Neural progenitor cell (in vitro differentiated cells): ENCODE measurements around the gene OR11L1. TPM values are rescaled to one million over a fixed set of nuclear protein-coding genes. Genes with fewer than 3 reads are reported as not detected.

Source experiments
- DNase-seq: peaks from one replicate; pipeline ENCODE4 v3.0.0-alpha.2; 2016; ENCODE audit warnings: low spot score
- H2AFZ ChIP-seq: fragments of 200-600 bp; sonication (generic); replicated peaks from 2 replicates; pipeline ENCODE4 v1.6.1; 2016; ENCODE audit warnings: antibody characterized with exemption
- H3F3A ChIP-seq: fragments of 200-600 bp; sonication (generic); 2 replicates; pipeline ENCODE4 v1.6.1; 2016; ENCODE audit warnings: antibody characterized with exemption, low read depth
- H3K27ac ChIP-seq: fragments of 200-600 bp; sonication (generic); 2 replicates; pipeline ENCODE4 v1.5.1; 2016; ENCODE audit warnings: mild to moderate bottlenecking
- H3K27me3 ChIP-seq: fragments of 200-600 bp; sonication (generic); 2 replicates; pipeline ENCODE4 v1.6.1; 2016; ENCODE audit warnings: mild to moderate bottlenecking, moderate library complexity
- H3K36me3 ChIP-seq: fragments of 200-600 bp; sonication (generic); 2 replicates; pipeline ENCODE4 v1.5.1; 2016
- H3K4me1 ChIP-seq: fragments of 200-600 bp; sonication (generic); 2 replicates; pipeline ENCODE4 v1.6.1; 2016; ENCODE audit warnings: mixed run types
- H3K4me2 ChIP-seq: fragments of 200-600 bp; sonication (generic); 2 replicates; pipeline ENCODE4 v1.6.1; 2016
- H3K4me3 ChIP-seq: fragments of 200-600 bp; sonication (generic); 2 replicates; pipeline ENCODE4 v1.5.1; 2016
- H3K79me2 ChIP-seq: fragments of 200-600 bp; sonication (generic); 2 replicates; pipeline ENCODE4 v1.6.1; 2016; ENCODE audit warnings: low read depth
- H3K9ac ChIP-seq: fragments of 200-600 bp; sonication (generic); 2 replicates; pipeline ENCODE4 v1.6.1; 2016
- H3K9me3 ChIP-seq: fragments of 200-600 bp; sonication (generic); 2 replicates; pipeline ENCODE4 v1.5.1; 2016; ENCODE audit warnings: low read depth
- H4K20me1 ChIP-seq: fragments of 200-600 bp; sonication (generic); 2 replicates; pipeline ENCODE4 v1.6.1; 2016; ENCODE audit warnings: low read depth
- H3K27ac Mint-ChIP-seq: 3 replicates; pipeline ENCODE4 v1.8.0; 2021; ENCODE audit warnings: mixed read lengths
- H3K27me3 Mint-ChIP-seq: 2 replicates; pipeline ENCODE4 v1.8.0; 2022; ENCODE audit warnings: low read depth, mild to moderate bottlenecking, inconsistent platforms, moderate library complexity, mixed read lengths; ENCODE audit not compliant: insufficient read depth
- H3K36me3 Mint-ChIP-seq: 3 replicates; pipeline ENCODE4 v1.8.0; 2021; ENCODE audit warnings: mixed read lengths
- H3K4me1 Mint-ChIP-seq: 3 replicates; pipeline ENCODE4 v1.8.0; 2021; ENCODE audit warnings: mixed read lengths
- H3K4me3 Mint-ChIP-seq: 3 replicates; pipeline ENCODE4 v1.8.0; 2021; ENCODE audit warnings: mild to moderate bottlenecking, moderate library complexity, mixed read lengths
- H3K9me3 Mint-ChIP-seq: 3 replicates; pipeline ENCODE4 v1.8.0; 2020; ENCODE audit warnings: mixed read lengths
- CTCF ChIP-seq: fragments of 200-600 bp; sonication (generic); IDR thresholded peaks from 2 replicates; pipeline ENCODE4 v1.5.1; 2017; ENCODE audit warnings: antibody characterized with exemption, mild to moderate bottlenecking
- EZH2 ChIP-seq: fragments of 200-600 bp; sonication (generic); IDR thresholded peaks from 2 replicates; pipeline ENCODE4 v1.6.1; 2017; ENCODE audit warnings: antibody characterized with exemption, mild to moderate bottlenecking, moderate library complexity
- EZH2phosphoT487 ChIP-seq: fragments of 200-600 bp; sonication (generic); IDR thresholded peaks from 2 replicates; pipeline ENCODE4 v1.6.1; 2017; ENCODE audit warnings: antibody characterized with exemption
- total RNA-seq: library from RNA; depleted of rRNA; stranded (reverse); fragments of >200 nt; gene quantifications from 2 replicates; pipeline ENCODE4 v1.2.3, GENCODE V29; 2015; ENCODE audit warnings: low replicate concordance

OR11L1 gene
- total RNA-seq, 1 donor from 2014 or later = not detected

DNA sequence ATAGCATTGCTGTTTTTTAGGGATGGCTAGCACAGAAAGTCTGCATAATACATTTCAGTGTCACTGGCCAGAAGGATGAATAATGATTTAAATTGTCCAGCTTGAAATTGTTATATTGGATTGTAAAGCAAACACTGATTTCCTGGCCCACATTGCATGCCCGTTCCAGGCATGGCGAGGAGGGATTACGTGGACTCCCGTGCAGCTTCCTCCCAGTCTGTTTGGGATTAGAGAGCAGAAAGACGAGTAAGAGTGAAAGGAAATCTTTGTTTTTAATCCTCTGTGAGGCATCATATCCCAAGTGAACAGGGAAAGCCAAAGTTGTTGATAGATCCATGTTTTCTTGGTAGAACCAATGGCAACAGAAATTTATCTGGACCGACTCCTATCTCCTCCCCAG is 23.7 kb upstream of the OR11L1 start:
- H3K9me3 Mint-ChIP-seq = peaks cover 14% of the 10 kb centered on the region
- H3K9me3 ChIP-seq = peaks cover 21% of the 10 kb centered on the region

DNA sequence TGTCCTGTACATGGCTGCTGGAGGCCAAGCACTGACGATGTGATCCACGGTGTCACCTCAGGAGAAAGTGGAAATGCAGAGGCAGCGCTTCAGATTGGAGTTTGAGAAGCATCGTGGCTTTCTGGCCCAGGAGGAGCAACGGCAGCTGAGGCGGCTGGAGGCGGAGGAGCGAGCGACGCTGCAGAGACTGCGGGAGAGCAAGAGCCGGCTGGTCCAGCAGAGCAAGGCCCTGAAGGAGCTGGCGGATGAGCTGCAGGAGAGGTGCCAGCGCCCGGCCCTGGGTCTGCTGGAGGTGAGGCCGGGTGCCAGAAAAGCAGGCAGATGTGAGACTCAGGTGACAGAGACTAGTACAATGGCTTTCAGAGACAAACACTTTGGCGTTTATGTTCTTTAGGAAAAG is 22.9 kb upstream of the OR11L1 start:
- peaks cover 3% of the 10 kb centered on the region for H3K27me3 Mint-ChIP-seq
- H3K36me3 ChIP-seq = no peaks in the 10 kb centered on the region
- no peak for DNase-seq
- no peaks in the 10 kb centered on the region for H3K27me3 ChIP-seq
- no peak overlapping the region for H3K4me2 ChIP-seq
- TF ChIP-seq EZH2 (no peak), EZH2phosphoT487 (no peak), CTCF (no peak)
- H3K9ac ChIP-seq = no peak overlapping the region
- H3K9me3 Mint-ChIP-seq = peaks cover 11% of the 10 kb centered on the region
- H3K27ac Mint-ChIP-seq = no peak overlapping the region
- H3K36me3 Mint-ChIP-seq = no peaks in the 10 kb centered on the region
- no peaks in the 10 kb centered on the region for H3K79me2 ChIP-seq
- no peaks in the 10 kb centered on the region for H3K4me1 ChIP-seq
- H2AFZ ChIP-seq = no peak overlapping the region
- no peaks in the 10 kb centered on the region for H3K4me1 Mint-ChIP-seq
- H3K4me3 Mint-ChIP-seq = peak overlapping the region; percentile 43
- H3F3A ChIP-seq = no peaks in the 10 kb centered on the region
- no peak overlapping the region for H3K4me3 ChIP-seq
- H3K9me3 ChIP-seq = peaks cover 25% of the 10 kb centered on the region
- H3K27ac ChIP-seq = no peak overlapping the region
- no peaks in the 10 kb centered on the region for H4K20me1 ChIP-seq

More for the DNA sequence above, 23.7 kb upstream of the OR11L1 start:
- TF ChIP-seq EZH2phosphoT487 (no peak), EZH2 (no peak), CTCF (no peak)
- DNase-seq = no peak
- Mint-ChIP-seq H3K36me3 (no peaks in the 10 kb centered on the region), H3K27me3 (peaks cover 3% of the 10 kb centered on the region), H3K4me1 (no peaks in the 10 kb centered on the region), H3K4me3 (no peak overlapping the region), H3K27ac (no peak overlapping the region)
- Histone ChIP-seq H3K36me3 (no peaks in the 10 kb centered on the region), H3K79me2 (no peaks in the 10 kb centered on the region), H3K4me1 (no peaks in the 10 kb centered on the region), H3K4me3 (no peak overlapping the region), H3F3A (no peaks in the 10 kb centered on the region), H3K27ac (no peak overlapping the region), H2AFZ (no peak overlapping the region), H4K20me1 (no peaks in the 10 kb centered on the region), H3K27me3 (no peaks in the 10 kb centered on the region), H3K9ac (no peak overlapping the region), H3K4me2 (no peak overlapping the region)

- Histone ChIP-seq H3K4me3 (no peak overlapping the region), H3K36me3 (no peaks in the 10 kb centered on the region), H3K9ac (no peak overlapping the region), H3K9me3 (peaks cover 22% of the 10 kb centered on the region), H3K79me2 (no peaks in the 10 kb centered on the region), H4K20me1 (no peaks in the 10 kb centered on the region), H3K4me1 (no peaks in the 10 kb centered on the region), H3K27ac (no peak overlapping the region), H3K4me2 (no peak overlapping the region), H2AFZ (no peak overlapping the region), H3K27me3 (no peaks in the 10 kb centered on the region), H3F3A (no peaks in the 10 kb centered on the region)
- no peaks in the 10 kb centered on the region for H3K36me3 Mint-ChIP-seq
- peaks cover 3% of the 10 kb centered on the region for H3K4me1 Mint-ChIP-seq
- DNase-seq = no peak
- H3K27ac Mint-ChIP-seq = no peak overlapping the region
- peaks cover 7% of the 10 kb centered on the region for H3K27me3 Mint-ChIP-seq
- TF ChIP-seq EZH2phosphoT487 (no peak), EZH2 (no peak), CTCF (no peak)
- no peak overlapping the region for H3K4me3 Mint-ChIP-seq
- H3K9me3 Mint-ChIP-seq = peaks cover 12% of the 10 kb centered on the region
Measured at GRCh38 chr1:247862756-247863155, 21.1 kb upstream of the OR11L1 start.
